Osteoblast (primary cell): Measurements from ENCODE around the gene OTC. TPM values are rescaled to one million over a fixed set of nuclear protein-coding genes. Genes with fewer than 3 reads are reported as not detected.

Experiments used
- DNase-seq: peaks from one replicate; pipeline ENCODE4 v3.0.0; 2011; ENCODE audit warnings: low spot score, mixed read lengths; ENCODE audit not compliant: insufficient read length; ENCODE audit errors: missing footprints
- H2AFZ ChIP-seq: 2 replicates; pipeline ENCODE4 v1.6.0; 2011; ENCODE audit warnings: mild to moderate bottlenecking, low read length
- H3K27ac ChIP-seq: 2 replicates; pipeline ENCODE4 v1.5.1; 2011; ENCODE audit warnings: mild to moderate bottlenecking, low read depth, low read length, moderate library complexity
- H3K27me3 ChIP-seq: 2 replicates; pipeline ENCODE4 v1.6.0; 2012; ENCODE audit warnings: mild to moderate bottlenecking, control low read depth, inconsistent platforms, low read length, moderate library complexity; ENCODE audit not compliant: insufficient read depth
- H3K36me3 ChIP-seq: 2 replicates; pipeline ENCODE4 v1.5.1; 2011; ENCODE audit warnings: mild to moderate bottlenecking, low read length, control low read depth, moderate library complexity; ENCODE audit not compliant: insufficient read depth
- H3K4me1 ChIP-seq: 2 replicates; pipeline ENCODE4 v1.5.1; 2011; ENCODE audit warnings: mild to moderate bottlenecking, low read length, control low read depth, moderate library complexity; ENCODE audit not compliant: insufficient read depth
- H3K4me2 ChIP-seq: 2 replicates; pipeline ENCODE4 v1.6.0; 2011; ENCODE audit warnings: mild to moderate bottlenecking, low read length; ENCODE audit not compliant: insufficient read depth
- H3K4me3 ChIP-seq: fragments of 200-600 bp; sonication (generic); 3 replicates; pipeline ENCODE4 v1.5.1; 2012; ENCODE audit warnings: mild to moderate bottlenecking, low read length, inconsistent platforms; ENCODE audit not compliant: insufficient read depth
- H3K79me2 ChIP-seq: 2 replicates; pipeline ENCODE4 v1.6.0; 2012; ENCODE audit warnings: mild to moderate bottlenecking, low read length, control low read depth, inconsistent platforms; ENCODE audit not compliant: insufficient read depth
- H3K9me3 ChIP-seq: 2 replicates; pipeline ENCODE4 v1.5.1; 2011; ENCODE audit warnings: low read depth, low read length, control low read depth
- H4K20me1 ChIP-seq: 2 replicates; pipeline ENCODE4 v1.6.0; 2012; ENCODE audit warnings: mild to moderate bottlenecking, low read length, control low read depth; ENCODE audit not compliant: insufficient read depth
- total RNA-seq: library from RNA; depleted of rRNA; stranded (reverse); fragments of >200 nt; gene quantifications from 2 replicates; pipeline ENCODE4 v1.2.3, GENCODE V29; 2012
- TF ChIP-seq, protein P1 (sequence below): IDR thresholded peaks from 2 replicates; pipeline ENCODE4 v1.5.1; 2011; ENCODE audit warnings: mild to moderate bottlenecking, low read depth, low read length, moderate library complexity; ENCODE audit errors: extremely low read depth

OTC gene
- total RNA-seq, 1 donor: not detected

- H4K20me1 ChIP-seq: no peaks in the 10 kb centered on the region
- H3K27ac ChIP-seq: no peak overlapping the region
- no peaks in the 10 kb centered on the region for H3K9me3 ChIP-seq
- H3K4me1 ChIP-seq: no peaks in the 10 kb centered on the region
- H3K79me2 ChIP-seq: no peaks in the 10 kb centered on the region
- H3K27me3 ChIP-seq: peaks cover 6% of the 10 kb centered on the region
- H3K4me2 ChIP-seq: no peak overlapping the region
- no peak for DNase-seq
- no peak overlapping the region for H2AFZ ChIP-seq
- no peak overlapping the region for H3K4me3 ChIP-seq
- H3K36me3 ChIP-seq: no peaks in the 10 kb centered on the region
- TF ChIP-seq, protein P1, sequence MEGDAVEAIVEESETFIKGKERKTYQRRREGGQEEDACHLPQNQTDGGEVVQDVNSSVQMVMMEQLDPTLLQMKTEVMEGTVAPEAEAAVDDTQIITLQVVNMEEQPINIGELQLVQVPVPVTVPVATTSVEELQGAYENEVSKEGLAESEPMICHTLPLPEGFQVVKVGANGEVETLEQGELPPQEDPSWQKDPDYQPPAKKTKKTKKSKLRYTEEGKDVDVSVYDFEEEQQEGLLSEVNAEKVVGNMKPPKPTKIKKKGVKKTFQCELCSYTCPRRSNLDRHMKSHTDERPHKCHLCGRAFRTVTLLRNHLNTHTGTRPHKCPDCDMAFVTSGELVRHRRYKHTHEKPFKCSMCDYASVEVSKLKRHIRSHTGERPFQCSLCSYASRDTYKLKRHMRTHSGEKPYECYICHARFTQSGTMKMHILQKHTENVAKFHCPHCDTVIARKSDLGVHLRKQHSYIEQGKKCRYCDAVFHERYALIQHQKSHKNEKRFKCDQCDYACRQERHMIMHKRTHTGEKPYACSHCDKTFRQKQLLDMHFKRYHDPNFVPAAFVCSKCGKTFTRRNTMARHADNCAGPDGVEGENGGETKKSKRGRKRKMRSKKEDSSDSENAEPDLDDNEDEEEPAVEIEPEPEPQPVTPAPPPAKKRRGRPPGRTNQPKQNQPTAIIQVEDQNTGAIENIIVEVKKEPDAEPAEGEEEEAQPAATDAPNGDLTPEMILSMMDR: no peak
Observed at GRCh38 chrX:38400389-38400910, 48.0 kb downstream of the OTC start.

DNA sequence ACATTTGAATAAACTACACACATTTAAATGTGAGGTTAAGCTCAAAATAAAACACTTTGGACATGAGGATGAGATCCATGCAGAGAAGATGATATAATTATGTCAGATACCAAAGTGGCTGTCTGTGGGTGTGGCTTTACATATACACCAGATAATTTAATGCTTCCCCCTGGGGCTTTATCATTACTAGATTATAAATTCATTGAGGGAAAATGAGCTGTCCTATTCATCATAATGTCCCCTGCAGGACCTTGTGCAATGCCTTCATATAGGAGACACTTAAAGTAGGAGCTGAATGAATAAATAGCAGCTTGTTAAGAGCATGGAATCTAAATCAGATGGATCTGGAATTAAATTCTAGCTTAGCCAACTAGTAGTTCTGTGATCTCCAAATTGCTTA, 49.7 kb downstream of the OTC start:
- no peaks in the 10 kb centered on the region for H4K20me1 ChIP-seq
- no peaks in the 10 kb centered on the region for H3K36me3 ChIP-seq
- H3K9me3 ChIP-seq: no peaks in the 10 kb centered on the region
- peaks cover 6% of the 10 kb centered on the region for H3K27me3 ChIP-seq
- TF ChIP-seq, protein P1: no peak
- no peak overlapping the region for H3K27ac ChIP-seq
- H3K4me2 ChIP-seq: no peak overlapping the region
- H3K4me3 ChIP-seq: no peak overlapping the region
- no peak overlapping the region for H2AFZ ChIP-seq
- H3K4me1 ChIP-seq: no peaks in the 10 kb centered on the region
- peak; percentile 39 for DNase-seq
- H3K79me2 ChIP-seq: no peaks in the 10 kb centered on the region

- Histone ChIP-seq H4K20me1 (no peaks in the 10 kb centered on the region), H3K9me3 (no peaks in the 10 kb centered on the region), H2AFZ (no peak overlapping the region), H3K27me3 (peaks cover 3% of the 10 kb centered on the region), H3K79me2 (no peaks in the 10 kb centered on the region), H3K4me2 (no peak overlapping the region), H3K27ac (no peak overlapping the region), H3K4me1 (no peaks in the 10 kb centered on the region), H3K4me3 (no peak overlapping the region), H3K36me3 (no peaks in the 10 kb centered on the region)
- TF ChIP-seq, protein P1: no peak
- no peak for DNase-seq
Observed at GRCh38 chrX:38403834-38404233, 51.4 kb downstream of the OTC start.

- no peaks in the 10 kb centered on the region for H4K20me1 ChIP-seq
- H2AFZ ChIP-seq: no peak overlapping the region
- H3K9me3 ChIP-seq: no peaks in the 10 kb centered on the region
- DNase-seq: no peak
- H3K4me1 ChIP-seq: no peaks in the 10 kb centered on the region
- H3K4me3 ChIP-seq: no peak overlapping the region
- no peak overlapping the region for H3K27ac ChIP-seq
- TF ChIP-seq, protein P1: no peak
- H3K27me3 ChIP-seq: peaks cover 3% of the 10 kb centered on the region
- no peak overlapping the region for H3K4me2 ChIP-seq
- H3K79me2 ChIP-seq: no peaks in the 10 kb centered on the region
- no peaks in the 10 kb centered on the region for H3K36me3 ChIP-seq
Observed at GRCh38 chrX:38407126-38407525, 54.7 kb downstream of the OTC start.
